ENCODE results near the gene KLRK1. TPM values are rescaled to one million over a fixed set of nuclear protein-coding genes. Genes with fewer than 3 reads are reported as not detected.
"Not testable (repeated sequence)": the region's sequence is repeated elsewhere in the genome, so short reads cannot be mapped to it uniquely, and the experiment has no call there.

Gene KLRK1
- total and polyA plus RNA-seq, 2 of the 4 experiments (the other 2 are of a cell fraction), result not detected

DNA sequence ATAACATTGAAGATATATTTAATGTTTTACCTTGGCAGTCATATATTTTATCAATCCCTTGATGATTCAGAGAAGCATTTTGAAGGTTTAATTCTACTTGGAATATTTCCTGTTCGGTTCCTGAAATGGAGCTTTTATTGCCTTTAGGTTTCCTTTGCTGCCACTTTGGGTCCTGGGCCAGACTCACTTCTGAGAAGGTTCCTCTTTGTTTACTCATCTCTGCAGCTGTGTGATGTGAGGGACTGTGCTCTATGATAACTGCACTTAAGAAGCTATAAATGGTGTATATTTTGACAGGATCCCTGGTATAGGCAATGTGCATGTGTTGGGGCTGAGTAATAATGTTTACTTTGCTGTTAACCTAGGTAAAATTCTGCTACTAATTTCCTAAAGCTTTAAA, 30.5 kb upstream of the KLRK1 start, which contains the start of gene KLRC3:
TSS of gene KLRC3 (minus strand) at position 262 of the 400 bp plus-strand sequence. CDS start at position 217, 45 bp downstream.
- H2AFZ ChIP-seq (replicated peaks; ENCODE audit: low read length, poor library complexity); H2BK15ac ChIP-seq (ENCODE audit: low read depth, low read length); H4K5ac ChIP-seq (ENCODE audit: low read depth, low read length); H4K91ac ChIP-seq (ENCODE audit: insufficient read depth, low read depth, low read length); H2BK120ac ChIP-seq (ENCODE audit: low read depth, low read length); H3K14ac ChIP-seq (replicated peaks; ENCODE audit: low read depth, low read length); intact Hi-C loops (cut with micrococcal nuclease); H2BK20ac ChIP-seq (ENCODE audit: low read depth, low read length); H3K27ac ChIP-seq (ENCODE audit: insufficient read depth, low read length); H2BK5ac ChIP-seq (ENCODE audit: low read depth, low read length, poor library complexity, severe bottlenecking); DNase-seq; H4K20me1 ChIP-seq (ENCODE audit: insufficient read depth, low read length); H3K4me1 ChIP-seq (ENCODE audit: control insufficient read depth, insufficient read depth, low read length); H3K18ac ChIP-seq (ENCODE audit: low read depth, low read length); H2AK5ac ChIP-seq (ENCODE audit: low read depth, low read length); H4K8ac ChIP-seq (ENCODE audit: low read depth in 2 of 2, low read length in 2 of 2); ATAC-seq (ENCODE audit: low read depth); H2AK9ac ChIP-seq (replicated peaks; ENCODE audit: low read depth, low read length, poor library complexity); in situ Hi-C loops (cut with MboI; ENCODE audit: low sequenced_read_pairs); H3K27me3 ChIP-seq (ENCODE audit: control insufficient read depth, insufficient read depth, low read length); BruUV-seq (replicated peaks); POLR2A ChIA-PET (ENCODE audit: unreplicated experiment); H3K9me1 ChIP-seq (ENCODE audit: insufficient read depth, low read length); H3K23ac ChIP-seq (ENCODE audit: low read depth, low read length); H3K9ac ChIP-seq (ENCODE audit: low read depth, low read length); H3K9me3 ChIP-seq (ENCODE audit: control insufficient read depth, insufficient read depth, low read length); H3K56ac ChIP-seq (ENCODE audit: extremely low read depth, insufficient read depth, low read length); H3K4me2 ChIP-seq (ENCODE audit: low read depth, low read length); dilution Hi-C loops (cut with HindIII; ENCODE audit: low sequenced_read_pairs, unreplicated experiment); CTCF ChIA-PET; H3K4me3 ChIP-seq (ENCODE audit: insufficient read depth, low read depth, low read length); H3K36me3 ChIP-seq (ENCODE audit: control insufficient read depth, insufficient read depth, low read length); H3K4ac ChIP-seq (ENCODE audit: low read depth, low read length); H3K79me1 ChIP-seq (ENCODE audit: low read depth in 1 of 2, low read length in 2 of 2): not testable (repeated sequence)
- WGBS, 2 experiments (ENCODE audit: extremely low coverage in 2 of 2, insufficient read length in 1 of 2), result no CpG with 5 or more reads among the region's 1 CpG
